MM.1S (cell line): ENCODE measurements around the gene PRSS8.

Experiments used
- EZH2 ChIP-seq: fragments of 300-600 bp; sonication (generic); optimal IDR thresholded peaks from 2 replicates; pipeline ENCODE3; 2017; ENCODE audit warnings: low read depth, mild to moderate bottlenecking, antibody characterized with exemption, low read length, mixed read lengths
- EZH2phosphoT487 ChIP-seq: fragments of 300-600 bp; sonication (generic); IDR thresholded peaks from 2 replicates; pipeline ENCODE4 v1.6.1; 2018; ENCODE audit warnings: antibody characterized with exemption, low read length
- TF ChIP-seq, protein P1 (sequence below): fragments of 300-600 bp; sonication (generic); IDR thresholded peaks from 2 replicates; pipeline ENCODE4 v1.5.1; 2016; ENCODE audit warnings: antibody characterized with exemption, low read length, mixed read lengths

DNA sequence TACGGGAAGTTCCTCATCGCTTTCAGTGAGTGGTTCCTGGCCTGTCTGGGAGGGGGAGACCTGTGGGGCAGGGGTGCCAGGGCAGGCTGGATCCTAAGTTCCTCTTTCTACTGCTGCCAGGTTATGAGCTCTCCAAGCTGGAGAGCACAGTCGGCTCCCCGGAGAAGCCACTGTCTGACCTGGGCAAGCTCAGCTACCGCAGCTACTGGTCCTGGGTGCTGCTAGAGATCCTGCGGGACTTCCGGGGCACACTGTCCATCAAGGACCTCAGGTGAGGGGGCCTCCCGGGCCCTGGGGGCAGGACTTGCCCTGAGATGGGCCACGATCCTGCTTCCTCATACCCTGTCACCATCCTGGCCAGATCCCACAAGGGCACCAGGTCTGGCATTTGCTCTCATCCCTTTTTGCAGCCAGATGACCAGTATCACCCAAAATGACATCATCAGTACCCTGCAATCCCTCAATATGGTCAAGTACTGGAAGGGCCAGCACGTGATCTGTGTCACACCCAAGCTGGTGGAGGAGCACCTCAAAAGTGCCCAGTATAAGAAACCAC is 5.1 kb downstream of the PRSS8 start:
- TF ChIP-seq, protein P1, sequence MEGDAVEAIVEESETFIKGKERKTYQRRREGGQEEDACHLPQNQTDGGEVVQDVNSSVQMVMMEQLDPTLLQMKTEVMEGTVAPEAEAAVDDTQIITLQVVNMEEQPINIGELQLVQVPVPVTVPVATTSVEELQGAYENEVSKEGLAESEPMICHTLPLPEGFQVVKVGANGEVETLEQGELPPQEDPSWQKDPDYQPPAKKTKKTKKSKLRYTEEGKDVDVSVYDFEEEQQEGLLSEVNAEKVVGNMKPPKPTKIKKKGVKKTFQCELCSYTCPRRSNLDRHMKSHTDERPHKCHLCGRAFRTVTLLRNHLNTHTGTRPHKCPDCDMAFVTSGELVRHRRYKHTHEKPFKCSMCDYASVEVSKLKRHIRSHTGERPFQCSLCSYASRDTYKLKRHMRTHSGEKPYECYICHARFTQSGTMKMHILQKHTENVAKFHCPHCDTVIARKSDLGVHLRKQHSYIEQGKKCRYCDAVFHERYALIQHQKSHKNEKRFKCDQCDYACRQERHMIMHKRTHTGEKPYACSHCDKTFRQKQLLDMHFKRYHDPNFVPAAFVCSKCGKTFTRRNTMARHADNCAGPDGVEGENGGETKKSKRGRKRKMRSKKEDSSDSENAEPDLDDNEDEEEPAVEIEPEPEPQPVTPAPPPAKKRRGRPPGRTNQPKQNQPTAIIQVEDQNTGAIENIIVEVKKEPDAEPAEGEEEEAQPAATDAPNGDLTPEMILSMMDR = no peak
- no peak for TF ChIP-seq EZH2phosphoT487
- TF ChIP-seq EZH2 = no peak
